ENCODE results near the gene GYPB. TPM values are rescaled to one million over a fixed set of nuclear protein-coding genes. Genes with fewer than 3 reads are reported as not detected.
"Not testable (repeated sequence)": the region's sequence is repeated elsewhere in the genome, so short reads cannot be mapped to it uniquely, and the experiment has no call there.

GYPB gene
- 0.91 TPM in 1 of 2 replicates, not detected in the other for total RNA-seq
- total RNA-seq (2013): 0.49 TPM
- polyA plus RNA-seq: not detected in 2 replicates
- polyA minus RNA-seq: 1.1 TPM in 1 of 2 replicates, not detected in the other

- H2AFZ ChIP-seq (ENCODE audit: insufficient read depth, low read depth, low read length, poor library complexity, severe bottlenecking): not testable (repeated sequence)
These were observed at the start of gene GYPB for GRCh38 chr4:144019277-144019676. TSS of gene GYPB (minus strand) at chr4:144019380. CDS start at chr4:144019287, 93 bp downstream.

DNA sequence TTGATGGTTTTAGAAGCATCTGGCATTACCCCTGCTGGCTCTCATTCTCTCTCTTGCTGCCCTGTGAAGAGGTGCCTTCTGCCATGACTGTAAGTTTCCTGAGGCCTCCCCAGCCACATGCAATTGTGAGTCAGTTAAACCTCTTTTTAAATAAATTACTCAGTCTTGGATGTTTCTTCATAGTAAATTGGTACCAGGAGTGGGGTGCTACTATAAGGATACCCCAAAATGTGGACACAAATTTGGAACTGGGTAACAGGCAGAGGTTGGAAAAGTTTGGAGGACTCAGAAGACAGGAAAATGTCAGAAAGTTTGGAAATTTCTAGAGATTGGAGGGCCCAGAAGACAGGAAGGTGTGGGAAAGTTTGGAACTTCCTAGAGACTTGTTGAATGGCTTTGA is 42.4 kb upstream of the GYPB start:
- H3K9ac ChIP-seq (ENCODE audit: low read length); H3K27ac ChIP-seq (ENCODE audit: low read length in 2 of 2); intact Hi-C loops (cut with micrococcal nuclease); ATAC-seq (ENCODE audit: low read depth); H3K4me2 ChIP-seq (replicated peaks; ENCODE audit: low read depth, low read length, poor library complexity, severe bottlenecking); DNase-seq; H3K4me3 ChIP-seq (ENCODE audit: control extremely low read depth in 1 of 5, extremely low read depth in 1 of 5, insufficient read depth in 1 of 5, low read depth in 2 of 5, low read length in 4 of 5); H4K20me1 ChIP-seq (ENCODE audit: control insufficient read depth, insufficient read depth, low read length, poor library complexity, severe bottlenecking); H3K4me3 Mint-ChIP-seq; H3K36me3 ChIP-seq (replicated peaks in 1 of 2; ENCODE audit: control extremely low read depth in 1 of 2, control insufficient read depth in 1 of 2, extremely low read depth in 1 of 2, insufficient read depth in 2 of 2, low read length in 1 of 2); H3K27me3 Mint-ChIP-seq; H3K4me1 ChIP-seq (ENCODE audit: control insufficient read depth in 2 of 2, insufficient read depth in 2 of 2, low read length in 2 of 2); H3K27me3 ChIP-seq (replicated peaks in 1 of 4; ENCODE audit: control extremely low read depth in 1 of 4, control insufficient read depth in 3 of 4, insufficient read depth in 4 of 4, low read length in 3 of 4); H3K4me1 Mint-ChIP-seq; H3K79me2 ChIP-seq (ENCODE audit: control insufficient read depth, insufficient read depth, low read length); H3K27ac Mint-ChIP-seq; H3K9me3 Mint-ChIP-seq (ENCODE audit: insufficient read depth); H2AFZ ChIP-seq (ENCODE audit: insufficient read depth, low read depth, low read length, poor library complexity, severe bottlenecking); CTCF ChIA-PET; POLR2A ChIA-PET: not testable (repeated sequence)
- peaks cover 0 to 12% (median 3%) of the 10 kb centered on the region in 3 donors for H3K9me3 ChIP-seq (ENCODE audit: control extremely low read depth in 1 of 3, control insufficient read depth in 2 of 3, insufficient read depth in 1 of 3, low read length in 2 of 3)

More at GRCh38 chr4:144019277-144019676, at the start of gene GYPB:
- H3K9ac ChIP-seq (ENCODE audit: low read length); H3K27ac Mint-ChIP-seq; H3K79me2 ChIP-seq (ENCODE audit: control insufficient read depth, insufficient read depth, low read length); H3K4me3 ChIP-seq (ENCODE audit: control extremely low read depth in 1 of 5, extremely low read depth in 1 of 5, insufficient read depth in 1 of 5, low read depth in 2 of 5, low read length in 4 of 5); H3K27ac ChIP-seq (ENCODE audit: low read length in 2 of 2); intact Hi-C loops (cut with micrococcal nuclease); H4K20me1 ChIP-seq (ENCODE audit: control insufficient read depth, insufficient read depth, low read length, poor library complexity, severe bottlenecking); POLR2A ChIA-PET; H3K9me3 ChIP-seq (ENCODE audit: control extremely low read depth in 1 of 3, control insufficient read depth in 2 of 3, insufficient read depth in 1 of 3, low read length in 2 of 3); H3K4me1 Mint-ChIP-seq; H3K4me1 ChIP-seq (ENCODE audit: control insufficient read depth in 2 of 2, insufficient read depth in 2 of 2, low read length in 2 of 2); CTCF ChIA-PET; H3K4me2 ChIP-seq (replicated peaks; ENCODE audit: low read depth, low read length, poor library complexity, severe bottlenecking); DNase-seq; H3K27me3 Mint-ChIP-seq; H3K4me3 Mint-ChIP-seq; ATAC-seq (ENCODE audit: low read depth); H3K9me3 Mint-ChIP-seq (ENCODE audit: insufficient read depth); H3K27me3 ChIP-seq (replicated peaks in 1 of 4; ENCODE audit: control extremely low read depth in 1 of 4, control insufficient read depth in 3 of 4, insufficient read depth in 4 of 4, low read length in 3 of 4); H3K36me3 ChIP-seq (replicated peaks in 1 of 2; ENCODE audit: control extremely low read depth in 1 of 2, control insufficient read depth in 1 of 2, extremely low read depth in 1 of 2, insufficient read depth in 2 of 2, low read length in 1 of 2): not testable (repeated sequence)
- 100% methylated on average over 2 of the region's 3 CpGs for WGBS (ENCODE audit: insufficient coverage)

GRCh38 chr4:144060234-144060859 is 41.2 kb upstream of the GYPB start:
- CTCF ChIA-PET: not testable (repeated sequence)

More at GRCh38 chr4:144060234-144060859, 41.2 kb upstream of the GYPB start:
- H3K4me1 ChIP-seq (ENCODE audit: control insufficient read depth in 2 of 2, insufficient read depth in 2 of 2, low read length in 2 of 2); H3K9ac ChIP-seq (ENCODE audit: low read length); H3K4me1 Mint-ChIP-seq; H3K4me3 ChIP-seq (ENCODE audit: control extremely low read depth in 1 of 5, extremely low read depth in 1 of 5, insufficient read depth in 1 of 5, low read depth in 2 of 5, low read length in 4 of 5); H3K27ac ChIP-seq (ENCODE audit: low read length in 2 of 2); H2AFZ ChIP-seq (ENCODE audit: insufficient read depth, low read depth, low read length, poor library complexity, severe bottlenecking); POLR2A ChIA-PET; H3K79me2 ChIP-seq (ENCODE audit: control insufficient read depth, insufficient read depth, low read length); DNase-seq; H3K36me3 ChIP-seq (replicated peaks in 1 of 2; ENCODE audit: control extremely low read depth in 1 of 2, control insufficient read depth in 1 of 2, extremely low read depth in 1 of 2, insufficient read depth in 2 of 2, low read length in 1 of 2); H3K27ac Mint-ChIP-seq; ATAC-seq (ENCODE audit: low read depth); H3K27me3 ChIP-seq (replicated peaks in 1 of 4; ENCODE audit: control extremely low read depth in 1 of 4, control insufficient read depth in 3 of 4, insufficient read depth in 4 of 4, low read length in 3 of 4); intact Hi-C loops (cut with micrococcal nuclease); H3K4me3 Mint-ChIP-seq; H3K4me2 ChIP-seq (replicated peaks; ENCODE audit: low read depth, low read length, poor library complexity, severe bottlenecking); H3K27me3 Mint-ChIP-seq; H3K9me3 Mint-ChIP-seq (ENCODE audit: insufficient read depth); H4K20me1 ChIP-seq (ENCODE audit: control insufficient read depth, insufficient read depth, low read length, poor library complexity, severe bottlenecking): not testable (repeated sequence)
- WGBS (ENCODE audit: insufficient coverage): 0% methylated on average over 2 of the region's 3 CpGs
- H3K9me3 ChIP-seq (ENCODE audit: control extremely low read depth in 1 of 3, control insufficient read depth in 2 of 3, insufficient read depth in 1 of 3, low read length in 2 of 3): peaks cover 0 to 12% (median 3%) of the 10 kb centered on the region in 3 donors
